WTC11 (cell line): ENCODE results near the gene FBLN2. TPM values are rescaled to one million over a fixed set of nuclear protein-coding genes. Genes with fewer than 3 reads are reported as not detected.

Experiments
- ATAC-seq: fragments of 200-7000 bp; cut with Tn5 transposase; 2 replicates; pipeline ENCODE4 v1.10.0; 2021; ENCODE audit warnings: mild to moderate bottlenecking, moderate library complexity
- CTCF ChIA-PET: fragments of 300-600 bp; sonication (Branson Sonifier 250); formaldehyde crosslinking; loops from one replicate; lab custom pipeline; 2021; ENCODE audit warnings: antibody characterized with exemption; lab: Charles Lee
- POLR2A ChIA-PET: fragments of 350-600 bp; sonication (Branson Sonifier 250); formaldehyde crosslinking; loops from one replicate; lab custom pipeline; 2021; ENCODE audit warnings: antibody characterized with exemption; lab: Charles Lee
- DNase-seq: peaks from one replicate; pipeline ENCODE4 v3.0.0; 2021; ENCODE audit warnings: low spot score
- H3K27ac Mint-ChIP-seq: 2 replicates; pipeline ENCODE4 v1.8.0; 2021; ENCODE audit warnings: mixed read lengths
- H3K27me3 Mint-ChIP-seq: 2 replicates; pipeline ENCODE4 v1.8.0; 2021; ENCODE audit warnings: low read depth, mild to moderate bottlenecking, moderate library complexity, mixed read lengths
- H3K36me3 Mint-ChIP-seq: 2 replicates; pipeline ENCODE4 v1.8.0; 2021; ENCODE audit warnings: mixed read lengths
- H3K4me1 Mint-ChIP-seq: 2 replicates; pipeline ENCODE4 v1.8.0; 2022; ENCODE audit warnings: mixed read lengths
- H3K4me3 Mint-ChIP-seq: 2 replicates; pipeline ENCODE4 v1.8.0; 2021; ENCODE audit warnings: mild to moderate bottlenecking, moderate library complexity, mixed read lengths
- H3K9me3 Mint-ChIP-seq: 2 replicates; pipeline ENCODE4 v1.8.0; 2021; ENCODE audit warnings: mixed read lengths
- AFF4 ChIP-seq: sonication (generic); formaldehyde crosslinking; IDR thresholded peaks from 2 replicates; pipeline ENCODE4 v1.8.1; 2023; ENCODE audit warnings: mild to moderate bottlenecking, missing genetic modification reagents, borderline replicate concordance
- CBFB ChIP-seq: sonication (generic); formaldehyde crosslinking; IDR thresholded peaks from 2 replicates; pipeline ENCODE4 v1.8.1; 2022; ENCODE audit warnings: mild to moderate bottlenecking, low read depth, missing genetic modification reagents
- CREM ChIP-seq: sonication (generic); formaldehyde crosslinking; IDR thresholded peaks from 2 replicates; pipeline ENCODE4 v1.8.1; 2022; ENCODE audit warnings: mild to moderate bottlenecking, missing genetic modification reagents, moderate library complexity
- CTCF ChIP-seq: fragments of 200-600 bp; IDR thresholded peaks from 2 replicates; pipeline ENCODE4 v1.8.0; 2022; ENCODE audit warnings: antibody characterized with exemption
- E2F1 ChIP-seq: sonication (generic); formaldehyde crosslinking; IDR thresholded peaks from 2 replicates; pipeline ENCODE4 v1.8.0; 2022; ENCODE audit warnings: mild to moderate bottlenecking, missing genetic modification reagents
- E2F5 ChIP-seq: sonication (generic); formaldehyde crosslinking; IDR thresholded peaks from 2 replicates; pipeline ENCODE4 v1.8.1; 2022; ENCODE audit warnings: mild to moderate bottlenecking, moderate library complexity, missing genetic modification reagents
- ELF4 ChIP-seq: sonication (generic); formaldehyde crosslinking; IDR thresholded peaks from 2 replicates; pipeline ENCODE4 v1.8.1; 2022; ENCODE audit warnings: low read depth, mild to moderate bottlenecking, moderate library complexity, missing genetic modification reagents
- HMGA2 ChIP-seq: fragments of 250-450 bp; sonication (Bioruptor Pico); IDR thresholded peaks from 2 replicates; pipeline ENCODE4 v1.4.0; 2021; ENCODE audit warnings: mild to moderate bottlenecking, moderate library complexity
- JUN ChIP-seq: sonication (generic); formaldehyde crosslinking; IDR thresholded peaks from 2 replicates; pipeline ENCODE4 v1.8.0; 2023; ENCODE audit warnings: mild to moderate bottlenecking, missing genetic modification reagents
- MAX ChIP-seq: sonication (generic); formaldehyde crosslinking; IDR thresholded peaks from 2 replicates; pipeline ENCODE4 v1.8.0; 2022; ENCODE audit warnings: mild to moderate bottlenecking, missing genetic modification reagents
- MLX ChIP-seq: sonication (generic); formaldehyde crosslinking; IDR thresholded peaks from 2 replicates; pipeline ENCODE4 v1.8.1; 2023; ENCODE audit warnings: mild to moderate bottlenecking, missing genetic modification reagents, moderate library complexity
- MYBL2 ChIP-seq: sonication (generic); formaldehyde crosslinking; IDR thresholded peaks from 2 replicates; pipeline ENCODE4 v1.8.1; 2023; ENCODE audit warnings: mild to moderate bottlenecking, moderate library complexity, missing genetic modification reagents
- PRDM15 ChIP-seq: sonication (generic); formaldehyde crosslinking; IDR thresholded peaks from 2 replicates; pipeline ENCODE4 v1.8.0; 2022; ENCODE audit warnings: missing genetic modification reagents
- TCF7 ChIP-seq: sonication (generic); formaldehyde crosslinking; IDR thresholded peaks from 2 replicates; pipeline ENCODE4 v1.8.0; 2022; ENCODE audit warnings: mild to moderate bottlenecking, low read depth, missing genetic modification reagents, moderate library complexity
- TEAD1 ChIP-seq: sonication (generic); formaldehyde crosslinking; IDR thresholded peaks from 2 replicates; pipeline ENCODE4 v1.8.0; 2022; ENCODE audit warnings: mild to moderate bottlenecking, missing genetic modification reagents
- ZNF263 ChIP-seq: sonication (generic); formaldehyde crosslinking; IDR thresholded peaks from 2 replicates; pipeline ENCODE4 v1.8.1; 2022; ENCODE audit warnings: low read depth, mild to moderate bottlenecking, moderate library complexity, missing genetic modification reagents
- ZNF425 ChIP-seq: fragments of 250-450 bp; sonication (Bioruptor Pico); conservative IDR thresholded peaks from 2 replicates; pipeline ENCODE4 v1.9.0; 2021; ENCODE audit warnings: mild to moderate bottlenecking
- total RNA-seq: library from RNA; stranded (reverse); gene quantifications from 3 replicates; pipeline ENCODE4 v1.2.3, GENCODE V29; 2021

The FBLN2 gene
- total RNA-seq, 1 experiment from 2014 or later: 20.7 TPM

GRCh38 chr3:13544293-13544831, 4.6 kb upstream of the FBLN2 start:
- CTCF ChIA-PET: interaction anchor here (1.6 to 2.0 kb wide), 2 partner anchors 16 to 48 kb away, joined by 4 to 5 read pairs; no protein-coding TSS in a partner anchor
- no peak for ATAC-seq
- Mint-ChIP-seq H3K27me3 (peaks cover 7% of the 10 kb centered on the region), H3K27ac (no peak overlapping the region), H3K4me3 (no peak overlapping the region), H3K4me1 (peaks cover 22% of the 10 kb centered on the region), H3K9me3 (peaks cover 13% of the 10 kb centered on the region), H3K36me3 (peaks cover 4% of the 10 kb centered on the region; the same call in 1 of the 2 replicates)
- DNase-seq: no peak
- POLR2A ChIA-PET: no interaction called here
- no peak for TF ChIP-seq TEAD1 (CRISPR knock-in tag)
- TF ChIP-seq MYBL2 (CRISPR knock-in tag): no peak
- TF ChIP-seq ELF4 (CRISPR knock-in tag): no peak
- no peak for TF ChIP-seq CREM (CRISPR knock-in tag)
- no peak for TF ChIP-seq ZNF425 (CRISPR knock-in tag)
- TF ChIP-seq MLX: no peak
- no peak for TF ChIP-seq CBFB (CRISPR knock-in tag)
- TF ChIP-seq TCF7: no peak
- no peak for TF ChIP-seq PRDM15 (CRISPR knock-in tag)
- TF ChIP-seq JUN (CRISPR knock-in tag): no peak
- no peak for TF ChIP-seq ZNF263
- TF ChIP-seq AFF4 (CRISPR knock-in tag): no peak
- no peak for TF ChIP-seq CTCF
- TF ChIP-seq HMGA2: no peak
- TF ChIP-seq MAX (CRISPR knock-in tag): no peak
- TF ChIP-seq E2F5: no peak
- TF ChIP-seq E2F1 (CRISPR knock-in tag): no peak
